Left kidney (tissue), 2 donors: ENCODE data around the gene ETFB. TPM values are rescaled to one million over a fixed set of nuclear protein-coding genes. Genes with fewer than 3 reads are reported as not detected.

Source experiments
- DNase-seq: peaks from one replicate; pipeline ENCODE4 v3.0.0-alpha.2; 2013
- polyA plus RNA-seq: library from polyadenylated mRNA; unstranded; fragments of 120-200 nt; gene quantifications from one replicate; pipeline ENCODE4 v1.2.1, GENCODE V29; 2013; ENCODE audit not compliant: insufficient read length

The ETFB gene
- polyA plus RNA-seq, 1 donor = 120 TPM

DNA sequence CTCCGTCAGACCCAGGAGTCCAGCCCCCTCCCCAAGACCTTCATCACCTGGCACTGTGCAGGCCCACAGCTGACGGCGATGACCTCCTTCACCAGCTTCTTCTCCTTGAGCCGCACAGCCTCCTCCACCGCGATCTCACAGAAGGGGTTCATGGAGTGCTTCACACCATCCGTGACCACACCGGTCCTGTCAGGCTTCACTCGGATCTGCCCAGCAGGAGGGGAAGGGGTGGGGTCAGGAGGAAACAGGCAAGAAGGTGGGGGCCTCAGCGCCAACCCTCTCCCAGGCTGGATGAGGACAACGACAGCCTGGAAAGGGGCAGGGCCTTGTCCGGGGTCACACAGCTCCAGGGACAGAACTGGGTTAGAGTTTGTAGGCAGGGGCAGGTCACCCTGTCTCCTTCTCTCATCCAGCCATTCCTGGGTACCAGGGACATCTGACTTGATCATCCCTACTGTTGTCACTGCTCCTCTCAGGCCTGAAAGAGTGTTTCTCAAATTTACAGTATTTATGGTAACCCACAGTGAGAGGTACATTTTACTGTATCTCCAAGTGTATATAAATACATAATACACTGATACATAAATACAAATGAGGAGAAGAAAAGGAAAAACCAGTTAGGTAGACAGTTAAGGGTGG lies 12.0 kb downstream of the ETFB start:
- DNase-seq = peak; percentile 46

DNA sequence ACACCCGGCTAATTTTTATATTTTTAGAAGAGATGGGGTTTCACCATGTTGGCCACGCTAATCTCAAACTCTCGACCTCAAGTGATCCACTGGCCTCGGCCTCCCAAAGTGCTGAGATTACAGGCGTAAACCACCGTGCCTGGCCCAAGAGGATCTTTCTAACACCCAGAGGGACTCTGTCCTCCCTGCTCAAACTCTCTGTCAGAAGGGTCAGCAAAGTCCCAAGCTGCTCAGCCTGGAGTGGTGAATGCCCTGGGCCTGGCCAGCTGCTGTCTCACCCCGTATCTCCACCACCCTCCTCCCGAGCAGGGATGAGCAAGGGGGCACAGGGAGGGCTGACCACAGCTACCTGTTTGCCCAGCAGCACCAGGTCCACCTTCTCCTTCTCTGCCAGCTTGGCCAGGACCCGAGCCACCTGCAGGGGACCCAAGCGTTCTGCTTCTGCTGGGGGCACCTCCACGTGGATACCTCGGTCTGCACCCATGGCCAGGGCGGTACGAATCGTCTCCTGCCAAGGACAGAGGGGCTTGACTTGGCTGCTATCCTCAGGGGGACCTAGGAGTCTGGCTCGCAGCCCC lies 13.3 kb downstream of the ETFB start:
- no peak for DNase-seq

DNA sequence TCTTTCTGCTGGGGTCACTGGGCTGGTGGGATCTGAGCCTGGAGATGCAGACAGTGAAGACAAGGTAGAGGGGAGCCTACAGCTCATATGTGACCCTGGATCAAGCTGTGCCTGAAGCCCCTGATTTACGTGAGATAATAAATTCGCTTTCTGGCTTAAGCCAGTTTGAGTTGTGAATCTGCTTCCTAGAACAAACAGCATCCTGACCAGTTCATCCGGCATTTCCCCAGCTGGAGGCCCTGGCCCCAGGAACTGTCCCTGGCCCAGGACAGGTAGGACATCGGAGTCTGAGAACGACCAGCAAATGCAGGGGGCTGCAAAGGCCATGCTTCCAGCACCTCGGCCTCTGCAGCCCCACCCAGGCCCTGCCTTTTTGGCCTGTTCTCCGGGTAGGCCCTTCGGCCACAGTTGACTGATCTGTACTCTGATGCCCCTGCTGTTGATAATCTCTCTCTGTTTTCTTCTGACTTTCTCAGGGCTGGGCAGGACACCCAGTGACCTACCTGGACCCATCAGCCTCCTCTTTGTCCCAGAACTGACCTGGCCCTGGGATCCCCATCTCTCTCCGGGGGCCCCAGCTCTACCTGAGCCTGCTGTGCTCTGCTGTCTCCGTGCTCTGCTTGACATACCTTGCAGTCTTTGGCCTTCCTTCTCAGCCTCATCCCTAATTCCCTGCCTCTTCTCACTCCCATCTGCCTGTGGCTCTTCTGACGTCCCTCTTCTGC lies 14.8 kb downstream of the ETFB start:
- DNase-seq = no peak

GRCh38 chr19:51347209-51347928 lies 18.8 kb downstream of the ETFB start:
- no peak for DNase-seq

GRCh38 chr19:51346742-51347141 lies 19.4 kb downstream of the ETFB start:
- DNase-seq = no peak

GRCh38 chr19:51345076-51345620 lies 21.0 kb downstream of the ETFB start:
- DNase-seq = no peak

GRCh38 chr19:51342631-51343569 lies 23.3 kb downstream of the ETFB start:
- no peak for DNase-seq

DNA sequence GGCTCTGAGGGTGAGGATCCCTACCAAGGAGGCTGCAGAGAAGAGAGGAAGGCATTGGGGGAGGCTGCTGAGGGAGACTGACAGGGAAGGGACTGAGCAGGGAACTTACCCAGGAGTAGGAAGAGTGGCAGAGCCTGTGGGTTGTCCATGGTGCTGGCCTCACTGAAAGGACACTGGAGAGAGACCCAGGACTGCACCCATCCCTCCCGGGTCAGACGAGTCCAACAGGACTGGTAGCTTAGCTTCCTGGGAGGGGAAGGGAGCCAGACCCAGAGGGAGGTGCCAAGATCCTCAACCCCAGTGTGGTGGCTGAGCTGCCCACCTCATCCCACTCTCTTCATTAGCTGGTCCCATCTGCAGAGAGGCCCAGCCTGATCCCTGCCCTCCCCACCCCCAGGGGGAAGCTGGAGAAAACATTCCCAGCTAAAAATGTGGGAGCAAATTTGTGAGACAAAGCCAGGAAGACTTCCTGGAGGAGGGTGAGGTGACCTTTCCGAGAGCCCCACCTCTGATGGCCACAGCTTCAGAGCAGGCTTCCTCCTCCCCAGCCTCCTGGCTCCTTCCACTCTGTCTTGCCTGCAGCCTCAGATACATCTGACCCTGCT lies 24.1 kb downstream of the ETFB start, which contains the start of gene VSIG10L:
Gene VSIG10L, minus strand, starts transcription at position 164 of the 605 bp plus-strand sequence. Its CDS starts 15 bp downstream, at position 149.
- DNase-seq = no peak

DNA sequence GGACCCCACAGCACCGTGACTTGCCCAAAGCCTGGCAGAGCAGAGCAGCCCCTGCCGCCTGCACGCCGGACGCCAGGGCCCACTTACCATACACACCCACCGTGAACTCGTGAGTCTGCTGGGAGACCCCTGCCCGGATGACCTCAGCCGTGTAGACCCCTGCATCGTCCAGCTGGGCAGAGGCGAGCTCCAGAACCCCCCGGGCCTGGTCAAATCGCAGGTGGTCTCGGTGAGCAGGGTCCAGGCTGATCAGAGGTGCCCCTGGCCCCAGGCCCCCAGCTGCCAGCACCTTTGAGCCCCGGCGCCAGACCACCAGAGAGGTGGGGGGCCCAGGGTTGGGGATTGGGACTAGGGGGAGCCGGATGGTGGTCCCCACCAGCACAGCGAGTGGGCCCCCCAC lies 25.1 kb downstream of the ETFB start:
- no peak for DNase-seq

- DNase-seq = peak; percentile 93
These were observed 26.2 kb downstream of the ETFB start for GRCh38 chr19:51339687-51340656.

GRCh38 chr19:51339313-51339686 lies 26.9 kb downstream of the ETFB start:
- no peak for DNase-seq

GRCh38 chr19:51338563-51339312 lies 27.4 kb downstream of the ETFB start:
- peak; percentile 85 for DNase-seq

DNA sequence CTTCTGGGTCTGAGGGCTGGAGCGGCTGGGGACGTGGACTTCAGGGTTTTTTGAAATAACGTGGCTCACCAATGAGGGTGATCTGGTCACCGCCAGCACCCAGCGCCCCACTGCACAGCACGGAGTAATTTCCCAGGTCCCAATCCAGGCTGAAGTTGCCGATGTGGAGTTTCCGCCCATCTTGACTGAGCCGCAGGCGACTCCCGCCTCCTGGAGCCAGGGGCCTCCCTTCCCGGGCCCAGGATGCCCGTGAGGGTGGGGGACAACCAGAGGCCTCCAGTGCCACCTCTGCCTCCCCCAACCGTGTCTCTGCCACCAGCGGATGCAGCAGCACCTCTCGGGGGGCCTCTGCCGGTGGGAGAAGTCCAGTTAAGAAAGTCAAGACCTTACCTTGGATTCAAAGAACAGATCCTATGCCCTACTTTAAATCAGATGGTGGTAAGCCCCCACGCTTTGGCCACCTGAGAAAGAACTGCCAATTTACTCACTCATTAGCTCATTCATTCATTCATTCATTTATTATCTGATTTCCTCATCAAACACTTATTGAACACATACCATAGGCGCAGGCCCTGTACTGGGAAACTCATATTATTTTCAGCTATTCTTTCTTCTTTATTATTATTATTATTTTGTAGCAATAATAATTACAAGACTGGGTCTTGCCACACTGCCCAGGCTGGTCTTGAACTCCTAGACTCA lies 28.2 kb downstream of the ETFB start:
- no peak for DNase-seq

- DNase-seq = no peak
These were observed 28.9 kb downstream of the ETFB start for GRCh38 chr19:51337141-51337860.

DNA sequence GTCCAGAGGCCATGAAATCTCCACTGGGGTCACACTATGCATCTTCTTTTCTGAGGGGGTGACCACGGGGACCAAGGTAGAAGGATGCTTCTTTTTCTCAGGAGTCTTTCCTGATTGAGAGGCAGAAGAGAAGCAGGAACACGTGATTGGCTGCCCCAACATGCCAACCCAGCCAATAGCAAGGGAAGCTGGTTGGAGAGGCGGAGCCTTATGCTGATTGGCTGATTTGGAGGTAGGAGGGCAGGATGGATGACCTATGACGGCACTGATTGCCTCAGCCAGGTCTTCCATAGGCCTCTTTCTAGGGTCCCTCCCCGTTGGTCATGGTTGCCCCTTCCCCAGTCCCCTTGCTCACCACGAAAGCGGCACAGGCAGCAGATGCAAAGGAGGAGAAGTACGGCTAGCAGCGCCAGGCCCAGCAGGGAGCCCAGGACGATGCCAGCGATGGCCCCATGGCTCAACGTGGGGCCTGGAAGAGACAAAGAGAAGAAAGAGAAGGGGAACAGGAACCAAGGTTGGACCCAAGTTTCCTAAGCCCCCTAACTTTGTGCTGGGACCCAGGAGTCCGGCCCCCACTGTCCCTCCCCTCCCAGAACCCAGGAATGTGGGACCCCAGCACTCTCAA lies 32.2 kb downstream of the ETFB start:
- no peak for DNase-seq

DNA sequence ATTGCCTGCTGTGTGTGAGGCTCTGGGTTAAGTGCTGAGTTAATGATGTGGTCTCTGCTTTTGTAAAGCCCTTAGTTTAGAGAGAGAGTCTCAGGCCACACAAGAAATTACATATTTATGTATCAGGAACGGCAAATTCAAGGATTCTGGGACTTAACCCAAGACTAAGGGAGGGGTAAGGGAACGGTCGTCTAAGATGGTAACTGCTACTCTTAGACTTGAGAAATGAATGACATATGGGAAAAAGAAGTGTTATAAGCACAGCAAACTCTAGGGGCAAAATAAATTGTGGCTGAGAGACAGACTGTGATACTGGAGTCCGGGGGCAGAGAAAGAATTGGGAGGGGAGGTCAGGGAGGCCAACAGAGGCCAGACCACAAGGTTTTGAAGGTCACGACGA lies 34.5 kb downstream of the ETFB start:
- DNase-seq = no peak

DNA sequence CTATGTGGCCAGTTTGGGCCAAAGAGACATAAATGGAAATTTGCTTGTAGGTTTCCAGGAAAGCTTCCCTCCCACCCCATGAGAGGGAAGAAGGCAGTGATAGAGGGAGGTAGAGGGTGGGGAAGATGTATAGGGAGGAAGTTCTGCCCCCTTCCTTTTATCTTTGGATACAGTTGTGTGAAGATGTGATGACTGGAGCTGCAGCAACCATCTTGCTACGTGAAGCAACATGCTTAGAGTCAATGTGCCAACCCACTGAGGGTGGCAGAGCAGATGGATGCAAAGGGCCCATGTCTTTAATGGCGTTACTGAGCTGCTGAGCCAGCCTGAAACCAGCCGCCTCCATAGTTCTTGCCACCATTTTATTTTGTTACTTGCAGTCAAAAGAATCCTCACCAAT lies 35.0 kb downstream of the ETFB start:
- DNase-seq = no peak
